CD4-positive, alpha-beta T cell treated with Interleukin-1 beta for 1 hour (primary cell): ENCODE results near the gene PI4KB.
"Not testable (repeated sequence)": the region's sequence is repeated elsewhere in the genome, so short reads cannot be mapped to it uniquely, and the experiment has no call there.

Experiments used
- DNase-seq, 2 donors: peaks; one replicate each; pipeline ENCODE4 v3.0.0-alpha.2; 2020 to 2022

Gene PI4KB

DNA sequence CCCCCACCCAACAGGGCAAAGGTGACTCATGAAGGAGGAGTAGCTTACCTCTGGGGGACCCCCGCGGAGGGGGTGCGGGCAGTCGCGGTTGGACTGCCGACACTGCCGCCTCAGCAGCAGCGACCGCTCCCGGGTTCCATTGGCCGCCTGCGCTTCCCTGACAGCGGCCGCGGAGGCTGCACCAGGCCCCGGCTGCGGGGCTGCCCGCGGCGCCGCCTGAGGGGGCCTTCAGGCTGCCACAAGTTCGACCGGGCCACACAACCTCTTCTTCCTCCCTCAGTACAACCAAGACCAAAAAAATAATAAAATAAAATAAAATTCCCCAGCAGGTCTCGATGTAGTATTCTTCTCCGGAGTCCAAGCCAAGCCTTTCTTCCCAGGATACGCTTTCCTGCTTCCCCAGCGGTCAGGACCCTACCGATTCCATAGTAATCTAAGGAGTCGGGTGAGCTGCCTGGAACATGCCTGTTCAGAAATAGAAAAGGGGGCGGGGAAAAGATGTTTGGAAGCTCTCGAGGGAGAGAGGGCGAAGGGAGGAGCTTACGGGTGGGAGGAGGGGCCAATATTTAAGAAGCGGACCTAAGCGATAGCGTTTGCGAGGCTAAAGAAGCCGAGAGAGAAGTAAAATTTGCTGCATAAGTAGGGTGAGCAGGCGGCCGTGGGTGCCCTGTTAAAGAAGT lies at the start of gene PI4KB:
Gene PI4KB, minus strand, starts transcription at position 194 of the 680 bp plus-strand sequence. CDS start 10,935 bp downstream, outside the sequence.
- peak; percentile 93 to 97 for DNase-seq

DNA sequence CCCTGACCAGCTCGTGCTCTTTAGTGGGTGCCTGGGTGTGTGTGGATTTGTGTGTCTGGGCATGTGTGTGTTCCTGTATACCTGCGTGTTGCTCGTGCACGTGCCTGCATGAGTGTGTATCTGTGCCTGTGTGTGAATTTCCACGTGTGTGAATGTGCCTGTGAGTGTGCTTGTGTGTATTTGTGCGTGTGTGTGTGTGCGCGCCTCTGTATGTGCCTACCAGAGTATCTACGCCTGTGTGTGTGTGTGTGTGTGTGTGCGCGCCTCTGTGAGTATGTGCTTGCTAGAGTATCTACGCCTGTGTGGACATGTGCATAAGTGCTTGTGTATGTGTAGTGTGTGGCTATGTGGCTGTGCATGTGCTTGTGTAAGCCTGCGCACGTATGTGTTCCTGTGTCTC lies 46.0 kb upstream of the PI4KB start:
- no peak for DNase-seq

DNA sequence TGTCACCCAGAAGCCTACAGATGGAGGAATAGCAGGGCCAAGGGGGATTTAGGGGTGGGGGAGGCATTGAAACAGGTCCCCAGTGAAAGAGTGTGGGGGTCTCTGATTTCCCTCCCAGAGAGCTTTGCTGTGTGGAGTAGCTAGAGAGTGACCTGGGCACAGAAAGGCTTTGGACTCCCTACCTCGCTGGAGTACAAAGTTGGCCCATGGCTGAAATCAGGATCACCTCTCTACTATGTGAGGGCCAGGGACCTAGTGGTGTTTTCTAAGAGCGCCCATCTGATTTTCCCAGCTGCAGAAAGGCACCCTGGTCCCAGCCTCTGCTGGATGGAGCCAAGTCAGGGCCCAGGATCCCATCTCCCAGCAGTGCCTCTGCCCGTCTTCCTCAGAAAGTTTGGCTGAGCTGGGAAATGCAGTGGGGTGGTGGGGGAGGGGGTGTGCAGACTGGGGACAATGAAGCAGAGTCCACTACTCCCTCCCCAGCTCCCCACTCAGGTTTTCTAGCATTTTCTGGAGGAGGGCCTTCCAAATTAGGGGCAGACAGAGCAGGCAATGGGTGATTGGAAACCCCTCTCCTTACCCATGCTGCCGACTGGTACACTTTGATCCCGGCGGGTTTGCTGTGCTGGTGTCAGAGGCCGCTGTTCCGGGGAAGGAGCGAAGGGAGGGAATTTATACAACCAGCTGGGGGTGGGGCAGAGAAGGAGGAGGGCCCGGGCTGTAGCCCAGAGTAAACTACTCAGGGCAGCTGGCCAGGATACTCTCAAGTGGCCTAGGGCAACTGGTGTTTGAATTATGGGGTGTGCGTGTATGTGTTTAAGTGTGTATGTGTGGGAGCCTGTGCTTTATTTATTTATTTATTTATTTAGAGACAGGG lies 45.1 kb upstream of the PI4KB start, which contains the start of gene SELENBP1:
Gene SELENBP1, minus strand, starts transcription at position 648 of the 877 bp plus-strand sequence. Its CDS starts 64 bp downstream, at position 584.
- no peak for DNase-seq

DNA sequence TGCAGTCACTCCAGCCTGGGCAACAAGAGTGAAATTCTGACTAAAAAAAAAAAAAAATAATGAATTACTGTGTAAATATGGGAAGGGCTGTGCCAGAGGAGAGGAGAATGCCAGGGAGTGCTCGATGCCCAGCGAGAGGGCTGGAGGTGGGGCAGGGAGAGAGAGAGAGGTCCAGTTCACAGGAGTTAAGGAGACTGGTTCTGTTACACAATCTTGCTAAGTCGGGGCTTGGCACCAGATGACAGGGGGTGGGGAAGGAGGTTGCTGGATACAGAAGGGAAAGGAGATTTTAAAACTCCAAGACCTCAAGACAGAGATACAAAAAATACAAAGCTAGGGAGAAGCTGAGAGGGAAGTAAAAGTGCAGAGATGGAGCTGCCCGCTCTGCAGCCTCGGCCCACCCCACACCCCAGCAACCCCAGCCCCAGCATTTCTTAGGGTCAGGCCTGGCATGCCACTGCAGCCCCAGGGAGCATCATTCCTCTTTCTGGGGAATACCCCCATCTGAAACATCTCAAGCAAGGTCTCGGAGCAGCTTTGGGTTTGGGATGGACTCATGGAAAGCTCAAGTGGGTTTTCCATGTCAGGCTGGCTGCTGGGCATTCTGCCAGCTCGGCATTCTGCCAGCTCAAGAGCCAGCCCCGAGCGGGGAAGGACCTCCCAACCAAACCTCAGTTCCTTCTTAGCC lies 44.3 kb upstream of the PI4KB start:
- no peak for DNase-seq

DNA sequence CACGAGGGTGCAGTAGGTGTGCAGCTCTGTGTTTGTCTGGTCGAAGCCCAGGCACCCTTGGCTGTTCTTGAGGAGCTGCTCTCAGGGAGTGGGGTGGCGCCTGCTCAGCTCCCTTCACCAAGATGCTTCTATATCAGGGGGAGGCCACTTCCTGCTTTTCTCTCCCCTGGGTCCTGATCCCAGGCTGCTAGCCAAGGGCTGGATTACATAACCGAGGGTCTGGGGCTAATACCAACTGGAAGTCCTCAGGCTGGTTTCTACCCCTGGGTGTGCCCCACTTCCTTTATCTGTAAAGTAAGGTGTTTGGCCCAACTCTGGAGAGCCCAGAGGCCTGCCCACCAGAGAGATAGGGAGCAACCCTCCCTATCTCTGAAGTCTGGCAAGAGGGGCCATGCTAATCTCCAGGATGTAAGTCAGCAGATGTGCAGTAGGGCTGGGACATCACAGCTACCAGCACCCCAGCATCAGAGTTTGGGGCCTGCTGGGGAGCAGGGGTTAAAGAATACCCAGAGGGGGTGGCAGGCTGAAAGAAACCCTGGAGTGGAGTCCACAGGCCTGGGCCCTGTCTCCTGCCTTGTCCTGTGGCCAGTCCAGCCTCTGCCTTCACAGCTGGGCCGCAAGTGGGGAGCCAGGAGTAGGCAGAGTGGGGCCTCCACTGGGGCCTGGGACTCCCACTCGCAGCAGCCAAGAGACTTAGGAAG lies 43.1 kb upstream of the PI4KB start:
- DNase-seq, result no peak

DNA sequence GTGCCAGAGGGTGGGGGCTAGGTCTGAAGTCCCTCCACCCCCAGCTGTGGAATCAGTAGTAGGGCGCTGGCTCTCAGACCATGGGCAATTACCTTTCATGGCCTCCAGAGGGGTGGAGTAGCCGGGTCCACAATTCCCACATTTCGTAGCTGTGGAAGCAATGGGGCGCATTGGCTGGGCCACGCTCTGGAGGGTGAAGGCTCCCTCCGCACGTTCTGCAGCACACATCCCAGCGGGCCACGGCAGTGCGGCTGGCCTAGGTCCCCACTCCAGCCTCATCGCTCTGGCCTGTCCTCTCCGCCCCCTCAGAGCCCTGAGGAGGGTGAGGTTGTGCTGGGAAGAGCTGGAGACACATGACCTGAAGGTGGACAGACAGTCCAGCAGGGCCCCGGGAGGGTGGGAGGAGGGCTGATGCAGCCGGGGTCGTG lies 42.4 kb upstream of the PI4KB start:
- no peak for DNase-seq

DNA sequence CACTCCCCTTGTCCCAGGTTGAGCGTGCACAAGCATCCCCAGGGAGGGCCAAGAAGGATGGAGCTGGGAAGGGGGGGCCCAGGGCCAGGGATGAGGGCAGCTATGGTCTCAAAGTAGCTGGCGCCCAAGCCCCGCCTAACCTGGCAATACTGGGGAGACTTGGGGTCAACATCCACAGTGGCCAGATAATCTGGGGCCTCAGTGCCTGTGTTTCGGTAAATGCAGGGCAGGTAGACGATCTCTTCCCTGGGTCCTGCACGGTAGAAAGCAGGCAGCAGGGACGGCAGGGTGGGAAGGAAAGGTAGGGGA lies 42.0 kb upstream of the PI4KB start:
- no peak for DNase-seq

DNA sequence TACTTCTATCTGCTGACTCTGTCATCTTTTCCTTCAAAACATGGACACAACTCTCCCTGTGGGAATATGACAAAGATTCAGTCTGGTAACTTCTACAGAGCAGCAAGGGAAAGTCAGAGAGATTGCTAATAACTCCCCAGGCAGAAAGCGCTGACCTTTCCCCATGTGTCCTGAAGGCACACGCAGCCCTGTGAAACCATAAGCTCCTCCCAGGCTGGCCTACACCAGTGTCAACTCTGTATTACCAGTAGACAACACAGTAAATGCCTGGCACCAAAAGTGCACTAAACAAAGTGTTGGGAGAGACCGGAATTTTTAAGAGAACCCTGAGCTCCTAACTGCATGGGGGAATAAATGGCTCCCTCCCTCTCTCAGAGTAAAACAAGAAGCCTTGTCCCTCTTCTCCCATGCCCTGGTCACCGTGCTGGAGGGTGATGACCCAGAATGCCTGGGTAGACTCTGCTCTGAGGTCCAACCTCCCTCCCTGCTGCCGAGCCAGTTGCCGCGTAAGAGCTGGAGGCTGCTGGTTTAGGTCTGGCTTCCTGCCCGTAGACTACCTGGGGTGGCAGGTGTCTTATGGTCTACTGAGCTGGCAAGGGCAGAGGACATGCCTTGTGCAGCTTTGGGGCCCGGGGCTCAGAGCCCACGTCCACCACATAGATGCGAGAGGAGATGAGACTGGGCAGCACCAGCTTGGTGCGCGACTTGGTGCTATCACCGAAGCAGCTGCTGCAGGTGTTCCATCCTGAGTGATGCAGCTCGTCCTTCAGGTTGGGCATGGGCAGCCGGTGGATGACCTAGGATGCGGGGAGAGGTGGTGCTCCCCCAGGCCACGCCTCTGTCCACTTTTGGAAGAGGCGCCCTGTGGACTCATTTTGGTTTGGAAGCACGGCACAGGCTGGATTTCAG lies 41.4 kb upstream of the PI4KB start:
- DNase-seq, result no peak

DNA sequence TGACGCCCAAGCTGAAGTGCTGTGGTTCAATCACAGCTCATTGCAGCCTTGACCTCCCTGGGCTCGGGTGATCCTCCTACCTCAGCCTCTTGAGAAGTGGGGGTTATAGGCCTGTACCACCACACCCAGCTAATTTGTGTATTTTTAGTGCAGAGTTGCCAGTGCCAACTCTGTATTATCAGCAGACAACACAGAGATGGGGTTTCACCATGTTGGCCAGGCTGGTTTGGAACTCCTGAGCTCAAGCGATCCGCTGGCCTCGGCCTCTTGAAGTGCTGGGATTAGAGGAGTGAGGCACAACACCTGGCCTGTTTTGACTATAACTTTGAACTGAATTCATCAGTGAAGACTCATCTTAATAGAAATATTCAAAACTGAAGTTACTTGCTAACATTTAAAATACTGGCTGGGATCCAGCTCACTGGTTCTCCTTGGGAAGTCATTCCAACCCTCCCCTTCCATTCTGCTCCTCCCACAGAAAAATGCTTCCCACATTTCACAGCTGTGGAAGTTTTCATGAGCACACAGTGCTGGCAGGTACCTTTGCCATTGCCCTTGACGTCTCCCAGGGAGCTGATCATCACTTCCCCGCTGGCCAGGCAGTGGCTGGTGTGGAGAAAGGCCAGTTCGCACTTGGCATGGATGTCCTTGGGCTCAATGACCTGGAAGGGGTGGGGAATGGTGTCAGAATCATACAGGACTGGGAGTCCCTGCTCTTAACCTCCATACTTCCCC lies 40.6 kb upstream of the PI4KB start:
- DNase-seq, result no peak

DNA sequence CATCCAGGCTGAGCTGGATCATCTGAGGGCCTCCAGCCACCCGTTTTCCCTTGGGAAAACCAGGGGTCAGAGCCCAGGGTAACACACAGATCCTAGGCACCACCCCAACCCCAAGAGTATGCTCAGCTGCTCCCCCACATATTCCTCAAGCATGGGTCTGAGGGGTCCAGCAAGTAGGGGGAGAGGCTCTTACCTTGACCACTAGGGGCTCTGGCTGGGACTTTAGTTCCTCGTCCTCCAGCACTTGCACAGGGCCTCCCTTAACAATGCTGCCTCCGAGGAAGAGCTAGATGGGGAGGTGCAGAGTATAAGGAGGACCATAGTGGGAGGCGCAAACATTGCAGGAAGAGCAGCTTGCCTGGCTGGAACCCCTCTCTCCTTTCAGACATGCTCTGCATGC lies 37.8 kb upstream of the PI4KB start:
- DNase-seq, result no peak

DNA sequence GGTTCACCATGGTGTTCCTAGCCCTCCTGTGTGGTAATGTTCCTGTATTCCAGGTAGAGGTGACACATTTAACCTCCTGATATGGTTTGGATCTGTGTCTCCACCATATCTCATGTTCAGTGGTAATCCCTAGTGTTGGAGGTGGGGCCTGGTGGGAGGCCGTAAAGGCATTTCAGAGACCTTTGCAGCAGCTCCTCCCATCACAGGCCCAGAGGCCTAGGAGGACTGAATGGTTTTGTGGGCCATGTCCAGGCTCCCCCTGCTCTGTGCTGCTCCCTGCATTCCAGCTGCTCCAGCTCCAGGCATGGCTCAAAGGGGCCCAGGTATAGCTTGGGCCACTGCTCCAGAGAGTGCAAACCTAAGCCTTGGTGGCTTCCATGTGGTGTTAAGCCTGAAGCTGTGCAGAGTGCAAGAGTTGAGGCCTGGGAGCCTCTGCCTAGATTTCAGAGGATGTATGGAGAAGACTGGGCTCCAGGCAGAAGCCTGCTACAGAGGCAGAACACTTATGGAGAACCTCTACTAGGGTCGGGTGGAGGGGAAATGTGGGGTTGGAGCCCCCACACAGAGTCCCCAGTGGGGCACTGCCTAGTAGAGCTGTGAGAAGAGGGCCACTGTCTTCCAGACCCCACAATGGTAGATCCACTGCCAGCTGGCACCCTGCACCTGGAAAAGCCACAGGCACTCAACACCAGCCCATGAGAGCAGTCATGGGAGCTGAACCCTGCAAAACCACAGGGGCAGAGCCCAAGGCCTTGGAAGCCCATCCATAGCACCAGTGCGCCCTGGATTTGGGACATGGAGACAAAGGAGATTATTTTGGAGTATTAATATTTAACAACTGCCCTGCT lies 35.3 kb upstream of the PI4KB start:
- DNase-seq, result no peak

DNA sequence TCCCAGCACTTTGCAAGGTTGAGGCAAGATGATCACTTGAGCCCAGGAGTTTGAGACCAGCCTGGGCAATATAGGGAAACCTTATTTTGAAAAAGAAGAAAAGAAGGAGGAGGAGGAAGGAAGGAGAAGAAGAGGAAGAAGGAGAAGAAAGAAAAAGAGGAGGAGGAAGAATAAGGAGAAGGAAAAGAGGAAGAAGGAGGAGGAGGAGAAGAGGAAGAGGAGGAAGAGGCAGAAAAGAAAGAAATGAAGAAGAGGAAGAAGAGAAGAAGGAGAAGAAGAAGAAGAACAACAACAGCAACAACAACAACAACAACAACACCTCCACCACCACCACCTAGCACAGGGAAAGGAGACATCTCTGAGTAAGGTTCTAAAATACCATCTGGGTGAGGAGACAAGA lies 34.7 kb upstream of the PI4KB start:
- no peak for DNase-seq

DNA sequence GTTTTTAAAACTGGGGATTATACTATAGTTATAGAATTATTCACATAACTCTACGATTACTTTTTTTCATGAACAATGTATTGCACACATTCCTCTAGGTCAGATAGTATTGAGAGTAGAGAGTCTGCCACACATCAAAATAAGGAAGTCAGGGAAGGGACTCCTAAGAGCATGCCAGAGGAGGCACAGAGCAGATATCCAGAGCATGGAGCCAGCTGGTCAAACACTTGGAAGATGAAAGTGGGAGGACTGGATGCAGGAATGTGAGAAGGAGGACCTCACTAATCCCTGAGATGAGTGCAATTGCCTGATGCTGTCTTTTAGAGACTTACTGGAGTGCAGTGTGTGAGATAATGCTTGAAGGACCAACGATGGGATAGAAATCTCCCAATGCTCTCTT lies 29.5 kb upstream of the PI4KB start:
- DNase-seq, result no peak

DNA sequence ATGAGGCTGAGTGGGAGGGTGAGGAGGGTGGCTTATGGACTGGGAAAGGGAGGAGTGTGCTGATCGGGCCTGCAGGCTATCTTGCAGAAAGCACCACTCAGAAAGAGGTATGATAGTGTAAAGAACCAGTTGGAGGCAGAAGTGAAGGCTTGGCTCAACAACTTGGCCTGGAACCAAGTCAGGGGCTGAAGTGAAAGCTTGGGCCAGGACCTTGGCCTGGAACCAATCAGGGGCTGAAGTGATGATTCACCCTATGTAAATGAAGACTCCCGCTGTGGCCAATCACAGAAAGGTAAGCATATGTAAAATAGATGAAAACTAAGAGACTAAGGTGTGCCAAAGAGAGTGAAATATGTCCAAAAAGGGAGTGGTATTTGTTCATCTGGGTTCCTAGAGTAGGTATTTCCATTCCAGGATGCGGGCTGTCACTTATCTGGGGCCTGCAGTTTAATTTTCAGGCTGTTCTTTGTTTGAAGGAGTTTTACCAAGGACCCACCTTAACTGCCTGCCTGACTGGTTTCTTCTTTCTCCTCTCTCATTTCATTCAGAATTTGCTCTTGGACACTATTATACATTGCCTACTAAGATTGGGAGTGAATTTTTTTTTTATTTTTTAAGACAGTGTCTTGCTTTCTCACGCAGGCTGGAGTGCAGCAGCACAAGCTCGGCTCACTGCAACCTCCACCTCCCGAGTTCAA lies 25.0 kb upstream of the PI4KB start:
- no peak for DNase-seq

DNA sequence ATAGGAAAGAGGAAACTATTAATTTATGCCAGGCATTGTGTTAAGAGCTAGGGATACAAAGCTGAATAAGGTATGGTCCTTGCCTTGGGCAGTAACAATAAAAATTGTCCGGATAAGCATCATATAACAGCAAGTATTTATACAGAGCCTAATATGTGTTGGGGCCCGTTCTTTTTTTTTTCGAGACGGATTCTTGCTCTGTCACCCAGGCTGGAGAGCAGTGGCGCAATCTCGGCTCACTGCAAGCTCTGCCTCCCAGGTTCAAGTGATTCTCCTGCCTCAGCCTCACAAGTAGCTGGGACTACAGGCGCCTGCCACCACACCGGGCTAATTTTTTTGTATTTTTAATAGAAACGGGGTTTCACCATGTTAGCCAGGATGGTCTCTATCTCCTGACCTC lies 23.1 kb upstream of the PI4KB start:
- not testable (repeated sequence) for DNase-seq

DNA sequence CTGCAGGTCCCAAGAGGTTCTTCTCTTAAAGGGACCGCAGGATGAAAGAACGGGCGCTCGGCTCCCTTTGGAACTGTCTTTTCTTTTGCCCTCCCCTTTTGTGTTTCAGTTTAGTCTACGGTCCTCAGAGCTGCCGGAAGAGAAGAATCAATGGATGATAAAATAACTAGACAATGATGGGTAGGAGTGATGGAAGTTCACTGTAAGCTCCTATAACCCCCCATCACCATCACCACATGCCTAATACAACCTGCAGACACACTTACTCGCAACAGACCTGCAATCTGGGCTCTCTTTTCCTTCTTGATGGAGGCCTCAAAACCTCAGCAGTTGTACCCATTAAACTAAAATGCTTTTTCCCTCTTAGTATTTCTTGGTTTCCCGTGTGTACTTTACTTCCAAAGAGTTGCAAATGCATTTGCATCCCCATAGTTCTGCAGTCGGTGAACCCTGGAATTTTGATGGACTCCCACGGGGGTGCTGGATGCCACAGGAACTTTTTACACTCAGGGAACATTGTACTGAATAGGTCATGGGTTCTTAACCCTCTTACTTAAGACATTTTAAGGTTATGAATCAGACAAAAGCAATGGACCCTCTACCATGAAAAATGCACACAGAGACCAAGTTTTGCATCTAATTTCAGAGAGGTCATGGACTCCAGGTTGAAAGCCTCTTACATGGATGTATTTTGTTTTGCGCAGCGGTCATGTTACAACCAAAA lies 20.5 kb upstream of the PI4KB start:
- no peak for DNase-seq

DNA sequence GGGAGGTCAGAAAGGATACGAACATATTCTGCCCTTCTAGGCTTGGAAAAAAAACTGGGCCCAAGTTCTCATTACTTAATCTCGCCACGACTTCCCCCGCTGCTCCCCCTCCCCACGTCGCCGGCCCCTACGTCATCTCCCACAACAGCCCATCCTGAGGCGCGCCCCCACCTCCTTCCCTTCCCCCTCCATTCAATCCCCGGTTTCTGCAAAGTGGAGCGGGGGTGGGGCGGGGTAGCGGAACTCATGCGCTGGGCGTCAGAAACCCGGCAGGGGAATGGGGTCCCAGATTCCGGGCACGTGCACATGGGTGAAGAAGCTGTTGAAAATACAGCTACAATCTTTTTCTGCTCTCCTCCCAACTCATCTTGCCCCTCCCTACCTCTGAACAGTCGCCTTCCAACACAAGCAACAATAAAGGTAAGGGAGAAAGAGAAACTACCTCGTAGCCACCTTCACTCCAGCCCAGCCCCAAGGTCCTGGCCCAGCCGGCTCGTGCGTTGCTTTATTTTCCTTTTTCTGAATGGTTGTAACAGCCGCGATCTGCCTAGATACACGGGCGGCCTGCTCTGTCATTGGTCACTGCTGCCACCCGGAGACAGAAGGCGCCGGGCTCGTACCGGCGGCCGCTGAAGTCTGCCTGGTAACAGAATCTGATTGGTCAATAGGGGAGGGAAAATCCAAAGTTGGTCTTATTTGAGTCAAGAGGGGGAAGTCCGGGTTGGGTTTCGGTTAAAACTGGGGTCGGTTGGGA lies 19.7 kb upstream of the PI4KB start, which contains the start of gene RFX5:
Gene RFX5, minus strand, starts transcription at position 484 of the 754 bp plus-strand sequence. CDS start 932 bp downstream, outside the sequence.
- DNase-seq, result peak; percentile 98
